Measurements from ENCODE around the gene SLC38A8. TPM values are rescaled to one million over a fixed set of nuclear protein-coding genes. Genes with fewer than 3 reads are reported as not detected.

Gene SLC38A8
- total RNA-seq, 2 experiments from 2014 or later, result not detected

DNA sequence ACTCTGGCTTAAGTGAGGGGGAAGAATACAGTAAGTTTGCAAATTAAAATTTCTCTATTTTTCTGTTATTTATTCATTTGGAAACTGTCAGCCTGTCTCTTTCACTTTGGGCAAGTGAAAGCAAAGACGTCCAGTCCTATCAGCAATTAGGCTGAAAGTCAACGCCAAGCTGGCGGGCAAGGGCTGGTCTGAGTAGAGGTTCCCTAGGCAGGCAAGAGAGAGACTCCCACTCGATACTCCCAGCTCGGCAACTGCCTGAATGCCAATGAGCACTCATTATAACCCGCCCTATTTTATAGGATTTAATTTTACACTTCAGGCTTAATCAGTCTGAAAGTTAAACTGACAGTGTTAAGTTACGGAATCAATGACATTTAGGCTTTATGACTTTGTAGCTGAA lies 14.3 kb upstream of the SLC38A8 start:
- POLR2A ChIA-PET, result no interaction called here
- H2AFZ ChIP-seq (ENCODE audit: low read length), result no peak overlapping the region
- H3K27ac ChIP-seq (ENCODE audit: low read depth, low read length, poor library complexity, severe bottlenecking), result no peak overlapping the region
- H3K4me1 ChIP-seq (ENCODE audit: insufficient read depth, low read length, poor library complexity, severe bottlenecking), result no peaks in the 10 kb centered on the region
- H3K4me3 ChIP-seq (ENCODE audit: low read depth, low read length, poor library complexity, severe bottlenecking), result no peak overlapping the region
- no peaks in the 10 kb centered on the region for H3K79me2 ChIP-seq (ENCODE audit: insufficient read depth, low read depth, low read length)
- no peaks in the 10 kb centered on the region for H3K9me2 ChIP-seq (ENCODE audit: insufficient read depth, low read length)
- no TSS peak for BruUV-seq (replicated peaks)
- no peaks in the 10 kb centered on the region for H3K9me3 ChIP-seq (ENCODE audit: low read length)
- no peaks in the 10 kb centered on the region for H4K20me1 ChIP-seq (ENCODE audit: insufficient read depth, low read length)
- CTCF ChIA-PET (ENCODE audit: unreplicated experiment), result interaction anchor here (1.6 kb wide), 1 partner anchor 43 kb away, joined by 3 read pairs; no protein-coding TSS in a partner anchor
- intact Hi-C loops (cut with micrococcal nuclease; ENCODE audit: unreplicated experiment), result no loop called here
- no peak for TF ChIP-seq EZH2phosphoT487 (IDR thresholded peaks at IDR 0.05; ENCODE audit: borderline replicate concordance, low read depth, low read length)
- TF ChIP-seq, protein P1, sequence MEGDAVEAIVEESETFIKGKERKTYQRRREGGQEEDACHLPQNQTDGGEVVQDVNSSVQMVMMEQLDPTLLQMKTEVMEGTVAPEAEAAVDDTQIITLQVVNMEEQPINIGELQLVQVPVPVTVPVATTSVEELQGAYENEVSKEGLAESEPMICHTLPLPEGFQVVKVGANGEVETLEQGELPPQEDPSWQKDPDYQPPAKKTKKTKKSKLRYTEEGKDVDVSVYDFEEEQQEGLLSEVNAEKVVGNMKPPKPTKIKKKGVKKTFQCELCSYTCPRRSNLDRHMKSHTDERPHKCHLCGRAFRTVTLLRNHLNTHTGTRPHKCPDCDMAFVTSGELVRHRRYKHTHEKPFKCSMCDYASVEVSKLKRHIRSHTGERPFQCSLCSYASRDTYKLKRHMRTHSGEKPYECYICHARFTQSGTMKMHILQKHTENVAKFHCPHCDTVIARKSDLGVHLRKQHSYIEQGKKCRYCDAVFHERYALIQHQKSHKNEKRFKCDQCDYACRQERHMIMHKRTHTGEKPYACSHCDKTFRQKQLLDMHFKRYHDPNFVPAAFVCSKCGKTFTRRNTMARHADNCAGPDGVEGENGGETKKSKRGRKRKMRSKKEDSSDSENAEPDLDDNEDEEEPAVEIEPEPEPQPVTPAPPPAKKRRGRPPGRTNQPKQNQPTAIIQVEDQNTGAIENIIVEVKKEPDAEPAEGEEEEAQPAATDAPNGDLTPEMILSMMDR (conservative IDR thresholded peaks at IDR 0.05; ENCODE audit: low read length), result no peak
- no peak overlapping the region for H3K4me2 ChIP-seq (ENCODE audit: low read length)
- peaks cover 89% of the 10 kb centered on the region for H3K36me3 ChIP-seq (ENCODE audit: insufficient read depth, low read length)
- DNase-seq (ENCODE audit: low spot score), result no peak

DNA sequence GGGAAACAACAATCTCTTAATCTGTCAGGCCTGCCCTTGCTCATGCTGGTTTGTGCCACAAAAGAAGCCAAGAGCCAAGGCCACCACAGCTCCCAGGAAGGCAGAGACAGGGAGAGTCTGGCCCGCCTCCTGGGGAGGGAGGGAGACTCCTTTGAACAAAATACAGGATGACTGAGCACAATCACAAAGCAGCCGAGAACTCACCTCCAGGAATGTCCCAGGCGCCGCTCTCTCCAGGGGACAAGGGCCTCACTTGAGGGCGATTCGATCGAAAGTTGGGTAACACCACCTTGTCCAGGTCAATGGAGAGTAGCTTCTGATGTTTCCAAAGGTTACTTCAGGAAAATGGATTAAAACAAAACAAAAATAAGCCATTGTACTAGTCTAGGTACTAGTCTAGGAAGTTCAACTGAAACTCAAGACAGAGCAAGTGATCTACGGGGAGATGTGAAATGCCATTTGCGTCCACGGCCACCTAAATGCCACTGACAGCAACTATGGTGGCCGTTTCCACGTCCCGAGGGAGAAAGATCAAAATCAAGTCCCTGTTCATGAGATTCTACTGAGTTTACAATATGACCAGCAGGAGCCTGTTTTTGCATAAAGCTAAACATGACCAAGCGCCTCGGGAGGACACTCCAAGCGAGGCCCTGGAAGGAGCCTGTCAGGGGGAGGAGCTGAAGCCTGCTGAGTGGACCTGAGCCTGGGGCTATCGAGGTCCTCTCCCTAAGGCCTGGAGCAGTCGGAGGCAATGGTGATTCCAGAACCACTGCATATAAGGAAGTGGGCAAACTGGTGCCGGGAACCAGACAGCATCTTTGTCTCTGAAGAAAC lies 13.4 kb upstream of the SLC38A8 start:
- TF ChIP-seq EZH2phosphoT487 (IDR thresholded peaks at IDR 0.05; ENCODE audit: borderline replicate concordance, low read depth, low read length), result no peak
- TF ChIP-seq, protein P1 (conservative IDR thresholded peaks at IDR 0.05; ENCODE audit: low read length), result no peak
- ChIA-PET CTCF (ENCODE audit: unreplicated experiment) (no interaction called here), POLR2A (no interaction called here)
- Histone ChIP-seq H4K20me1 (ENCODE audit: insufficient read depth, low read length) (no peaks in the 10 kb centered on the region), H3K4me3 (ENCODE audit: low read depth, low read length, poor library complexity, severe bottlenecking) (no peak overlapping the region), H3K4me1 (ENCODE audit: insufficient read depth, low read length, poor library complexity, severe bottlenecking) (no peaks in the 10 kb centered on the region), H3K4me2 (ENCODE audit: low read length) (no peak overlapping the region), H2AFZ (ENCODE audit: low read length) (no peak overlapping the region), H3K9me2 (ENCODE audit: insufficient read depth, low read length) (no peaks in the 10 kb centered on the region), H3K79me2 (ENCODE audit: insufficient read depth, low read depth, low read length) (no peaks in the 10 kb centered on the region), H3K36me3 (ENCODE audit: insufficient read depth, low read length) (peaks cover 81% of the 10 kb centered on the region), H3K27ac (ENCODE audit: low read depth, low read length, poor library complexity, severe bottlenecking) (no peak overlapping the region), H3K9me3 (ENCODE audit: low read length) (no peaks in the 10 kb centered on the region)
- intact Hi-C loops (cut with micrococcal nuclease; ENCODE audit: unreplicated experiment), result no loop called here
- BruUV-seq (replicated peaks), result no TSS peak
- DNase-seq (ENCODE audit: low spot score), result no peak

DNA sequence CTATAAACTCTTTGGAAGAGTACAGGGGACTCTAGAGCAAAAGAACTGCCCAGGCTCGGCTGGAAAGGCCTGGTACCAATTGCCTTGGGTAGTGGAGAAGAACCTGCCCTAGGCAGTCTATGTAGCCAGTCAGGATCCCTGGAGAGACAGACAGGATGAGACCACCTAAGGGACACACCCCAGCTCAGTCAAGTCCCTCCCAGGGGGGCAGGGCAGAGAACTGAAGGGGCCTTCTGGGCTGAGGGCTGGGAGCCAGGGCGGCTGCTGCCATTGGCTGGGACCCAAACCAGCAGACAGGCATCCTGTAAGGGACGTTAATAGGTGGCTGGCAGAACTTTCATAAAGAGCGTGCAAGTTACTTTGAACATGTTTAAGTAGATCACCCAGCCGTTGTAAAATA lies 12.8 kb upstream of the SLC38A8 start:
- Histone ChIP-seq H3K4me3 (ENCODE audit: low read depth, low read length, poor library complexity, severe bottlenecking) (no peak overlapping the region), H3K36me3 (ENCODE audit: insufficient read depth, low read length) (peaks cover 75% of the 10 kb centered on the region), H3K9me3 (ENCODE audit: low read length) (no peaks in the 10 kb centered on the region), H3K79me2 (ENCODE audit: insufficient read depth, low read depth, low read length) (no peaks in the 10 kb centered on the region), H4K20me1 (ENCODE audit: insufficient read depth, low read length) (no peaks in the 10 kb centered on the region), H2AFZ (ENCODE audit: low read length) (no peak overlapping the region), H3K9me2 (ENCODE audit: insufficient read depth, low read length) (no peaks in the 10 kb centered on the region), H3K4me2 (ENCODE audit: low read length) (no peak overlapping the region), H3K27ac (ENCODE audit: low read depth, low read length, poor library complexity, severe bottlenecking) (no peak overlapping the region), H3K4me1 (ENCODE audit: insufficient read depth, low read length, poor library complexity, severe bottlenecking) (no peaks in the 10 kb centered on the region)
- BruUV-seq (replicated peaks), result no TSS peak
- DNase-seq (ENCODE audit: low spot score), result no peak
- POLR2A ChIA-PET, result no interaction called here
- TF ChIP-seq EZH2phosphoT487 (IDR thresholded peaks at IDR 0.05; ENCODE audit: borderline replicate concordance, low read depth, low read length), result no peak
- TF ChIP-seq, protein P1 (conservative IDR thresholded peaks at IDR 0.05; ENCODE audit: low read length), result no peak
- CTCF ChIA-PET (ENCODE audit: unreplicated experiment), result no interaction called here
- intact Hi-C loops (cut with micrococcal nuclease; ENCODE audit: unreplicated experiment), result no loop called here

Data from OCI-LY7 (cell line).